Glutamatergic neuron (in vitro differentiated cells): ENCODE results near the gene SSBP3. TPM values are rescaled to one million over a fixed set of nuclear protein-coding genes. Genes with fewer than 3 reads are reported as not detected.

Experiments
- DNase-seq: peaks from one replicate; pipeline ENCODE4 v3.0.0; 2022
- H3K27ac Mint-ChIP-seq: one replicate; pipeline ENCODE4 v1.8.0; 2020; ENCODE audit warnings: mild to moderate bottlenecking, mixed read lengths, inconsistent platforms; ENCODE audit not compliant: unreplicated experiment
- H3K27me3 Mint-ChIP-seq: one replicate; pipeline ENCODE4 v1.8.0; 2020; ENCODE audit warnings: mild to moderate bottlenecking, moderate library complexity, mixed read lengths, inconsistent platforms; ENCODE audit not compliant: unreplicated experiment
- H3K36me3 Mint-ChIP-seq: one replicate; pipeline ENCODE4 v1.8.0; 2020; ENCODE audit warnings: mild to moderate bottlenecking, mixed read lengths, inconsistent platforms; ENCODE audit not compliant: unreplicated experiment
- H3K4me1 Mint-ChIP-seq: one replicate; pipeline ENCODE4 v1.8.0; 2020; ENCODE audit warnings: mild to moderate bottlenecking, low read depth, mixed read lengths, inconsistent platforms; ENCODE audit not compliant: unreplicated experiment
- H3K4me3 Mint-ChIP-seq: one replicate; pipeline ENCODE4 v1.8.0; 2020; ENCODE audit warnings: mild to moderate bottlenecking, mixed read lengths, inconsistent platforms; ENCODE audit not compliant: unreplicated experiment
- H3K9me3 Mint-ChIP-seq: one replicate; pipeline ENCODE4 v1.8.0; 2020; ENCODE audit warnings: mild to moderate bottlenecking, moderate library complexity, mixed read lengths, inconsistent platforms; ENCODE audit not compliant: unreplicated experiment
- total RNA-seq: library from RNA; stranded (reverse); fragmentation: NEBNext Ultra II Directional; extraction: Animal tissue kit (Norgen Biotek cat#: 25700); gene quantifications from one replicate; pipeline ENCODE4 v1.2.1, GENCODE V29; 2021; ENCODE audit not compliant: unreplicated experiment
- TF ChIP-seq, protein P1 (sequence below): fragments of 200-600 bp; sonication (generic); IDR thresholded peaks from one replicate; pipeline ENCODE4 v1.5.0; 2021; ENCODE audit not compliant: partially characterized antibody, unreplicated experiment

Gene SSBP3
- total RNA-seq, 1 donor from 2014 or later, result 608 TPM

DNA sequence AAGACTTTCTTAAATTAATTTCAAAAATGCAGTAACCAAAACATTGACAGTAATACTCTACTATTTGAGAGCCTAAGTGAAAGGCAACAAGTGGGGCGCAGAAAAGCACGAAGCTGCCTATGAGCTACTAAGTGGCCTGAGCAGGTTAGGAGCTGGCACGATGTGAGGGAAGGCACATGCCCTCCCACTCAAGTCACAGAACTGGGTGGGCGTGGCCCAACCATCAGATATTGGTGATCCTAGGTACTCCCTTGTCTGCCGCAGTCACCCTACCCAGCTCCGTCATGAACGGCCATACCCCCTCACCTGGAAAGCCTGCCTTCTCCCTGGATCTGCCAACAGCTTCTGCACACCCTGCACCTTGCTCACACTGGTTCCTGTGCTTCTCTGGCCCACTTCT is 40.8 kb downstream of the SSBP3 start:
- H3K27ac Mint-ChIP-seq, result peak overlapping the region; percentile 86
- H3K4me3 Mint-ChIP-seq, result peak overlapping the region; percentile 79
- peaks cover 5% of the 10 kb centered on the region for H3K36me3 Mint-ChIP-seq
- TF ChIP-seq, protein P1, sequence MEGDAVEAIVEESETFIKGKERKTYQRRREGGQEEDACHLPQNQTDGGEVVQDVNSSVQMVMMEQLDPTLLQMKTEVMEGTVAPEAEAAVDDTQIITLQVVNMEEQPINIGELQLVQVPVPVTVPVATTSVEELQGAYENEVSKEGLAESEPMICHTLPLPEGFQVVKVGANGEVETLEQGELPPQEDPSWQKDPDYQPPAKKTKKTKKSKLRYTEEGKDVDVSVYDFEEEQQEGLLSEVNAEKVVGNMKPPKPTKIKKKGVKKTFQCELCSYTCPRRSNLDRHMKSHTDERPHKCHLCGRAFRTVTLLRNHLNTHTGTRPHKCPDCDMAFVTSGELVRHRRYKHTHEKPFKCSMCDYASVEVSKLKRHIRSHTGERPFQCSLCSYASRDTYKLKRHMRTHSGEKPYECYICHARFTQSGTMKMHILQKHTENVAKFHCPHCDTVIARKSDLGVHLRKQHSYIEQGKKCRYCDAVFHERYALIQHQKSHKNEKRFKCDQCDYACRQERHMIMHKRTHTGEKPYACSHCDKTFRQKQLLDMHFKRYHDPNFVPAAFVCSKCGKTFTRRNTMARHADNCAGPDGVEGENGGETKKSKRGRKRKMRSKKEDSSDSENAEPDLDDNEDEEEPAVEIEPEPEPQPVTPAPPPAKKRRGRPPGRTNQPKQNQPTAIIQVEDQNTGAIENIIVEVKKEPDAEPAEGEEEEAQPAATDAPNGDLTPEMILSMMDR, result no peak
- H3K9me3 Mint-ChIP-seq, result peaks cover 24% of the 10 kb centered on the region
- H3K27me3 Mint-ChIP-seq, result peaks cover 23% of the 10 kb centered on the region
- DNase-seq, result no peak
- peaks cover 82% of the 10 kb centered on the region for H3K4me1 Mint-ChIP-seq

DNA sequence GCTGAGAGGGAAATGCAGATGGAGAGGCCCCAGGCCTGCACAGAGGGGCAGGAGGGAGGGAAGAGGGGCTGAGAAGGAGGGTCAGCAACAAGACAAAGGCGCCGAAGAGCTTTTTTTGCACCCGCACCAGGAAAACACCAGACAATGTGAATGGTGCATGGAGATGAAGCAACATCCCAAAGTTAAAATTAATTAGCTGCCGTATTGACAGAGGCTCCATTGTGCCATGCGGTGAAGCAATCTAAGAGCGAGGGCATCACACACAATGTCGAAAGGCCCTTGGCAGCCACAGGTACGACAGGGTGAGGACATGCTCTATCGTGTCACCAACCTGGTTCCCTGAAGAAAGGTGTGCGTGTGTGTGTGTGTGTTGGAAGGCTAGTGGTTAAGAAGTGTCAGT is 41.2 kb downstream of the SSBP3 start:
- Mint-ChIP-seq H3K27ac (peak overlapping the region; percentile 62), H3K4me1 (peaks cover 82% of the 10 kb centered on the region), H3K9me3 (peaks cover 24% of the 10 kb centered on the region), H3K4me3 (peak overlapping the region; percentile 79), H3K27me3 (peaks cover 25% of the 10 kb centered on the region), H3K36me3 (peaks cover 5% of the 10 kb centered on the region)
- no peak for DNase-seq
- TF ChIP-seq, protein P1, result no peak

DNA sequence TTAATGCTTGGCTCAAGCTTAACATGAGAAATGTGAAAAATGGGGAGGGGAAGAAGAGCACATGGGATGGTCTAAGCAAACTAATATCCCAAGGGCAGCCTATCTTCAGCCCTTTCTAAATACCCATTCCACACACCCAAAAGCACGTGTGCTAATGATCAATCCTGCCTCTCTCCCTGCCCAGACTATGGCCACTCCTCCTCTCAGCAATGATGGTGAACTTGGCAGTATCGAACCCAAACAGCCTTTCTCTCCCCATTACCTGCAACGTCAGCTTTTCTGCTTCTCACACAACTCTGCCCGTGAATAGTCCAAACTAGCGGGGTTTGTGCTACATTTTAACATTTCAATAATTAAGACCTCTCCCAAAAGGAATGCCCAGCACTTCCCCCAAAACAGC is 41.6 kb downstream of the SSBP3 start:
- Mint-ChIP-seq H3K27ac (peak overlapping the region; percentile 82), H3K4me1 (peaks cover 83% of the 10 kb centered on the region), H3K27me3 (peaks cover 28% of the 10 kb centered on the region), H3K36me3 (peaks cover 5% of the 10 kb centered on the region), H3K9me3 (peaks cover 27% of the 10 kb centered on the region), H3K4me3 (peak overlapping the region; percentile 79)
- no peak for DNase-seq
- TF ChIP-seq, protein P1, result no peak

DNA sequence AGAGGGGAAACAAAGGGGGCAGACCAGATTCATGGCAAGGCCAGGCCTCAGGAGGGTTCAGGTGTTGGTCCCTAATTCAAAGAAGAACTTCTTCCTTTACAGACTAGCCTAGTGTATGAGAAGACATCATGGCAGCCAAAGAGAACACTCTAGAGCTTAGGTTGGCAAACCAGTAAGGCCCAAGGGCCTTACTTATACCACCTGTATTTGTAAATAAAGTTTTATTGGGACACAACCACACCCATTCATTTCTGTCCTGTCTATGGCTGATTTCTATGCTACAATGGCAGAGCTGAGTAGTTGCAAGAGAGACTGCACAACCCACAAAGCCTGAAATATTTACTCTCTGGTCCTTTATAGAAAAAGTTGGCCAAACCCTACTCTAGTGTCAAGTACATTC is 42.3 kb downstream of the SSBP3 start:
- peaks cover 81% of the 10 kb centered on the region for H3K4me1 Mint-ChIP-seq
- peaks cover 5% of the 10 kb centered on the region for H3K36me3 Mint-ChIP-seq
- H3K27ac Mint-ChIP-seq, result no peak overlapping the region
- peaks cover 28% of the 10 kb centered on the region for H3K9me3 Mint-ChIP-seq
- peak overlapping the region; percentile 79 for H3K4me3 Mint-ChIP-seq
- TF ChIP-seq, protein P1, result no peak
- H3K27me3 Mint-ChIP-seq, result peaks cover 25% of the 10 kb centered on the region
- DNase-seq, result no peak

DNA sequence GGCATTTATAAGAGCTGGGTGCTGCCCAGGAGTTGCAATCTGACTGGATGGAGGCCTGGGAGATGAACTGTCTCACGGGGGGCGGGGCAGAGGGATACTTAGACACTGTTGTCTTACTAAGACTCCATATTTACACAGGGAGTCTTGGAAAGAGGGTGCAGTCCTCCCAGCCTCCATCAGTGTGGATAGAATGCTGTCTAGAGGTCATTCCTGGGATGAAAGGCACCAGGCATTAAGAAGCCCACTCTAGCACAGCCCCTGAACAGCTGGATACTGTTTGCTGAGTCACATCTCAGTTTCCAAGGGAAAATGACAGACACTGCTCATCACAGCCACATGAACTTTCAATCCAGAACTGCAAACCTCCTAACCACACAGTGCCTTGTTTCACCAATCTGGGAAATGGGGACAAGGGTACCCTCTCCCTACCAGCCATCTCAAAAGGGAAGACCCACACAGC is 43.3 kb downstream of the SSBP3 start:
- H3K4me3 Mint-ChIP-seq, result peak overlapping the region; percentile 74
- DNase-seq, result no peak
- peaks cover 34% of the 10 kb centered on the region for H3K9me3 Mint-ChIP-seq
- H3K4me1 Mint-ChIP-seq, result peaks cover 82% of the 10 kb centered on the region
- TF ChIP-seq, protein P1, result no peak
- H3K27ac Mint-ChIP-seq, result peak overlapping the region; percentile 88
- peaks cover 5% of the 10 kb centered on the region for H3K36me3 Mint-ChIP-seq
- peaks cover 28% of the 10 kb centered on the region for H3K27me3 Mint-ChIP-seq
